HCT116 (cell line): ENCODE data around the gene DTNBP1. TPM values are rescaled to one million over a fixed set of nuclear protein-coding genes. Genes with fewer than 3 reads are reported as not detected.

ENCODE experiments used
- ATAC-seq: fragments of 200-7000 bp; cut with Tn5 transposase; 2 replicates; pipeline ENCODE4 v1.9.1; 2020; ENCODE audit warnings: mild to moderate bottlenecking, moderate library complexity
- BruUV-seq: library from RNA; stranded (reverse); fragments of 400-500 nt; replicated peaks from 2 replicates; lab custom pipeline; 2021; lab: Mats Ljungman, UMichigan
- CTCF ChIA-PET: fragments of 300-600 bp; sonication (Branson Sonifier 250); formaldehyde crosslinking; loops from one replicate; lab custom pipeline; 2021; ENCODE audit warnings: antibody characterized with exemption; lab: Charles Lee
- POLR2A ChIA-PET: fragments of 300-600, 350-600 bp; sonication (Branson Sonifier 250); formaldehyde crosslinking; loops from one replicate; lab custom pipeline; 2021; ENCODE audit warnings: antibody characterized with exemption; lab: Charles Lee
- RAD21 ChIA-PET, 2 experiments: fragments of 300-600 bp; sonication (Branson Sonifier 250); formaldehyde crosslinking; loops; one replicate each; lab custom pipeline; 2023; ENCODE audit warnings: low total read pairs in 2 of 2; ENCODE audit not compliant: uncharacterized antibody in 2 of 2, unreplicated experiment in 2 of 2, low non-redundant PET in 1 of 2; lab: Charles Lee
- DNase-seq: peaks from one replicate; pipeline ENCODE4 v3.0.0-alpha.2; 2010; ENCODE audit warnings: low read depth, low spot score
- H2AFZ ChIP-seq: fragments of 200-600 bp; shearing (Covaris generic), sonication (generic); 2 replicates; pipeline ENCODE4 v1.6.1; 2017; ENCODE audit warnings: low read depth, mixed run types, mixed read lengths, antibody characterized with exemption, low read length; ENCODE audit not compliant: poor library complexity, severe bottlenecking
- H3K27ac ChIP-seq: 2 replicates; pipeline ENCODE4 v1.5.1; 2012; ENCODE audit warnings: low read depth, low read length
- H3K27me3 ChIP-seq: fragments of 200-600 bp; sonication (generic); 2 replicates; pipeline ENCODE4 v1.6.1; 2016; ENCODE audit warnings: mixed run types, low read length, mixed read lengths; ENCODE audit not compliant: insufficient read depth
- H3K36me3 ChIP-seq, 2 experiments: fragments of 200-500 bp in 1 of 2; fragments of 200-600 bp in 1 of 2; sonication (Bioruptor generic) in 1 of 2; sonication (generic) in 1 of 2; 2 replicates each; pipeline versions ENCODE4 v1.5.1 to v1.6.1; 2014 to 2016; ENCODE audit warnings: low read length in 2 of 2, inconsistent platforms in 1 of 2, mixed read lengths in 1 of 2, mixed run types in 1 of 2; ENCODE audit not compliant: insufficient read depth in 2 of 2, control insufficient read depth in 1 of 2
- H3K4me1 ChIP-seq, 2 experiments: fragments of 200-600 bp in 1 of 2; sonication (generic) in 1 of 2; 2 replicates each; pipeline versions ENCODE4 v1.5.1 to v1.6.1; 2012 to 2017; ENCODE audit warnings: low read length in 2 of 2, inconsistent platforms in 1 of 2, mild to moderate bottlenecking in 1 of 2, mixed read lengths in 1 of 2, mixed run types in 1 of 2, moderate library complexity in 1 of 2; ENCODE audit not compliant: insufficient read depth in 2 of 2, control insufficient read depth in 1 of 2
- H3K4me2 ChIP-seq: fragments of 200-600 bp; sonication (generic); 2 replicates; pipeline ENCODE4 v1.6.1; 2017; ENCODE audit warnings: mixed run types, low read length, mixed read lengths
- H3K4me3 ChIP-seq, 2 experiments: fragments of 200-600 bp in 1 of 2; sonication (generic) in 1 of 2; replicated peaks in 1 of 2; 2 replicates each; pipeline ENCODE4 v1.5.1; 2011 to 2016; ENCODE audit warnings: low read length in 2 of 2, control low read depth in 1 of 2, low read depth in 1 of 2, mild to moderate bottlenecking in 1 of 2, mixed read lengths in 1 of 2, mixed run types in 1 of 2
- H3K79me2 ChIP-seq: fragments of 200-600 bp; sonication (generic); 2 replicates; pipeline ENCODE4 v1.6.1; 2017; ENCODE audit warnings: mild to moderate bottlenecking, mixed run types, low read length, moderate library complexity, mixed read lengths; ENCODE audit not compliant: insufficient read depth
- H3K9ac ChIP-seq: fragments of 200-600 bp; sonication (generic); 2 replicates; pipeline ENCODE4 v1.6.1; 2016; ENCODE audit warnings: low read length, mixed read lengths
- H3K9me2 ChIP-seq: fragments of 200-600 bp; sonication (generic), shearing (Covaris generic); 2 replicates; pipeline ENCODE4 v1.6.1; 2017; ENCODE audit warnings: mixed run types, mild to moderate bottlenecking, moderate library complexity; ENCODE audit not compliant: insufficient read depth
- H3K9me3 ChIP-seq, 2 experiments: fragments of 200-500 bp in 1 of 2; fragments of 200-600 bp in 1 of 2; sonication (Bioruptor generic) in 1 of 2; sonication (generic) in 1 of 2; 2 replicates each; pipeline ENCODE4 v1.6.1; 2014 to 2017; ENCODE audit warnings: low read length in 2 of 2, mixed read lengths in 2 of 2, inconsistent platforms in 1 of 2, low read depth in 1 of 2, mild to moderate bottlenecking in 1 of 2, mixed run types in 1 of 2, moderate library complexity in 1 of 2; ENCODE audit not compliant: control insufficient read depth in 1 of 2, insufficient read depth in 1 of 2
- H4K20me1 ChIP-seq: fragments of 200-600 bp; sonication (generic), shearing (Covaris generic); 2 replicates; pipeline ENCODE4 v1.6.1; 2017; ENCODE audit warnings: mixed run types, mild to moderate bottlenecking, moderate library complexity; ENCODE audit not compliant: insufficient read depth
- CBX3 ChIP-seq: IDR thresholded peaks from 2 replicates; pipeline ENCODE4 v1.6.1; 2012; ENCODE audit warnings: low read depth
- CEBPB ChIP-seq: IDR thresholded peaks from 2 replicates; pipeline ENCODE4 v1.6.1; 2012; ENCODE audit warnings: low read depth
- ELF1 ChIP-seq: IDR thresholded peaks from 2 replicates; pipeline ENCODE4 v1.6.1; 2012; ENCODE audit warnings: low read depth, borderline replicate concordance
- EZH2 ChIP-seq: fragments of 200-600 bp; sonication (generic); IDR thresholded peaks from 2 replicates; pipeline ENCODE4 v1.6.1; 2017; ENCODE audit warnings: antibody characterized with exemption, mixed run types
- EZH2phosphoT487 ChIP-seq: fragments of 200-600 bp; IDR thresholded peaks from 2 replicates; pipeline ENCODE4 v1.6.1; 2018; ENCODE audit warnings: antibody characterized with exemption, borderline replicate concordance
- FOSL1 ChIP-seq: IDR thresholded peaks from 2 replicates; pipeline ENCODE4 v1.6.1; 2012; ENCODE audit warnings: low read depth
- JUND ChIP-seq: IDR thresholded peaks from 2 replicates; pipeline ENCODE4 v1.6.1; 2012
- MAX ChIP-seq: IDR thresholded peaks from 2 replicates; pipeline ENCODE4 v1.6.1; 2012
- SIN3A ChIP-seq: IDR thresholded peaks from 2 replicates; pipeline ENCODE4 v1.6.1; 2012; ENCODE audit warnings: low read depth
- SP1 ChIP-seq: IDR thresholded peaks from 2 replicates; pipeline ENCODE4 v1.6.1; 2012; ENCODE audit warnings: low read depth
- YY1 ChIP-seq: IDR thresholded peaks from 2 replicates; pipeline ENCODE4 v1.6.1; 2011; ENCODE audit warnings: low read length, low read depth, moderate library complexity, mild to moderate bottlenecking; ENCODE audit not compliant: insufficient replicate concordance; ENCODE audit errors: extremely low read depth
- ZBTB33 ChIP-seq: IDR thresholded peaks from 2 replicates; pipeline ENCODE4 v1.6.1; 2011; ENCODE audit warnings: mild to moderate bottlenecking, low read length, moderate library complexity; ENCODE audit not compliant: insufficient replicate concordance; ENCODE audit errors: extremely low read depth
- ZFX ChIP-seq: fragments of 450-650 bp; IDR thresholded peaks from 2 replicates; pipeline ENCODE4 v1.6.1; 2017
- ZNF274 ChIP-seq: fragments of 200-500 bp; sonication (Bioruptor generic); IDR thresholded peaks from 2 replicates; pipeline ENCODE4 v1.6.1; 2014; ENCODE audit warnings: mild to moderate bottlenecking, low read depth, low read length, inconsistent platforms
- intact Hi-C: fragments of 100-400 bp; cut with micrococcal nuclease; formaldehyde crosslinking; loops from 2 replicates; pipeline ENCODE4 v1.10.0; 2022
- total RNA-seq: library from RNA; stranded (reverse); gene quantifications from one replicate; pipeline ENCODE4 v1.2.1, GENCODE V29; 2021; ENCODE audit not compliant: unreplicated experiment

The DTNBP1 gene
- total RNA-seq, 1 experiment from 2014 or later: 16.7 TPM

- Histone ChIP-seq H4K20me1 (no peaks in the 10 kb centered on the region), H3K27me3 (no peaks in the 10 kb centered on the region), H2AFZ (peak overlapping the region; percentile 96), H3K4me3 (peak overlapping the region; percentile 65 to 82), H3K36me3 (no peaks in the 10 kb centered on the region), H3K79me2 (peaks cover 17% of the 10 kb centered on the region; the same call in 1 of the 2 replicates), H3K4me1 (peaks cover 3 to 13% of the 10 kb centered on the region in 2 experiments; a peak in 2 of 4 replicates), H3K9me2 (no peaks in the 10 kb centered on the region), H3K9me3 (no peaks in the 10 kb centered on the region), H3K4me2 (peak overlapping the region; percentile 97), H3K27ac (peak overlapping the region; percentile 62), H3K9ac (peak overlapping the region; percentile 65)
- ChIA-PET RAD21 (no interaction called here), POLR2A (no interaction called here), CTCF (no interaction called here)
- no TSS peak for BruUV-seq
- intact Hi-C loops: no loop called here
- DNase-seq (no peak), ATAC-seq (peak; percentile 2; the same call in 1 of the 2 replicates)
- no peak for TF ChIP-seq EZH2phosphoT487
- TF ChIP-seq ZFX: no peak
- no peak for TF ChIP-seq JUND
- TF ChIP-seq SP1: no peak
- no peak for TF ChIP-seq CBX3
- TF ChIP-seq SIN3A: no peak; the same call in 1 of the 2 replicates
- TF ChIP-seq FOSL1: no peak
- TF ChIP-seq YY1: no peak
- TF ChIP-seq ZNF274: no peak
- no peak for TF ChIP-seq CEBPB
- TF ChIP-seq MAX: no peak
- no peak for TF ChIP-seq ZBTB33
- TF ChIP-seq EZH2: no peak
- no peak for TF ChIP-seq ELF1
Measured at GRCh38 chr6:15661853-15662325, 939 bp downstream of the DTNBP1 start.
